ENCODE results near the gene C1orf21.

DNA sequence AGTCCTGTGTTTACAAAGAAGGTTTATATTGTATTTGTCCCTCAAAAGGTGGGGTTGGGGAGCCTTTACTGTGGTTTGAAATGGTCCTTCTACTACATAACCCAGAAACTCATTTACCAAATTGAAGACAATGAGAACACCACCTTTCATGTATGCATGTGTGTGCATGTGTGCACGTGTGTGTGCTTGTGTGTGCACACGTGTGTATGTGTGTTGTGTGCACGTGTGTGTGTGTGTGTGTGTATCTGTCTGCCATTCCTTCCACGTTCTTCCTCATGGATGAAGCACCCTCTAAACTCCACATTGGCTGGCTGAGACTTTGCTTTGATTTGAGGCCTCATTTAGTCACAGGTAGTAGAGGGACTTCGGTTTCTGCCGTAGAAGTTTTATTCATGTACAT is 229.7 kb downstream of the C1orf21 start:
- TF ChIP-seq POLR2A (IDR thresholded peaks at IDR 0.05; ENCODE audit: low read depth, low read length) = no peak
- no peak for TF ChIP-seq POLR2AphosphoS5 (IDR thresholded peaks at IDR 0.05; ENCODE audit: insufficient read depth, low read depth, low read length)
- TF ChIP-seq GATA2 (IDR thresholded peaks at IDR 0.05; ENCODE audit: insufficient read depth, insufficient read length, low read depth, low read length) = no peak
